IPS-18a (cell line): ENCODE results near the gene COBLL1.

ENCODE experiments used
- H3K27ac ChIP-seq: one replicate; pipeline ENCODE4 v1.5.1; 2013; ENCODE audit warnings: low read length
- H3K27me3 ChIP-seq: one replicate; pipeline ENCODE4 v1.6.1; 2013; ENCODE audit warnings: mild to moderate bottlenecking, low read length; ENCODE audit not compliant: control insufficient read depth, insufficient read depth
- H3K36me3 ChIP-seq: one replicate; pipeline ENCODE4 v1.6.1; 2013; ENCODE audit warnings: low read depth, low read length; ENCODE audit not compliant: control insufficient read depth
- H3K4me1 ChIP-seq: one replicate; pipeline ENCODE4 v1.6.1; 2013; ENCODE audit warnings: low read depth, low read length; ENCODE audit not compliant: control insufficient read depth
- H3K4me3 ChIP-seq: one replicate; pipeline ENCODE4 v1.5.1; 2013; ENCODE audit warnings: low read length
- H3K9ac ChIP-seq: one replicate; pipeline ENCODE4 v1.6.1; 2013; ENCODE audit warnings: mild to moderate bottlenecking, low read length, moderate library complexity
- H3K9me3 ChIP-seq: one replicate; pipeline ENCODE4 v1.6.1; 2013; ENCODE audit warnings: low read depth, low read length; ENCODE audit not compliant: control insufficient read depth

The COBLL1 gene

DNA sequence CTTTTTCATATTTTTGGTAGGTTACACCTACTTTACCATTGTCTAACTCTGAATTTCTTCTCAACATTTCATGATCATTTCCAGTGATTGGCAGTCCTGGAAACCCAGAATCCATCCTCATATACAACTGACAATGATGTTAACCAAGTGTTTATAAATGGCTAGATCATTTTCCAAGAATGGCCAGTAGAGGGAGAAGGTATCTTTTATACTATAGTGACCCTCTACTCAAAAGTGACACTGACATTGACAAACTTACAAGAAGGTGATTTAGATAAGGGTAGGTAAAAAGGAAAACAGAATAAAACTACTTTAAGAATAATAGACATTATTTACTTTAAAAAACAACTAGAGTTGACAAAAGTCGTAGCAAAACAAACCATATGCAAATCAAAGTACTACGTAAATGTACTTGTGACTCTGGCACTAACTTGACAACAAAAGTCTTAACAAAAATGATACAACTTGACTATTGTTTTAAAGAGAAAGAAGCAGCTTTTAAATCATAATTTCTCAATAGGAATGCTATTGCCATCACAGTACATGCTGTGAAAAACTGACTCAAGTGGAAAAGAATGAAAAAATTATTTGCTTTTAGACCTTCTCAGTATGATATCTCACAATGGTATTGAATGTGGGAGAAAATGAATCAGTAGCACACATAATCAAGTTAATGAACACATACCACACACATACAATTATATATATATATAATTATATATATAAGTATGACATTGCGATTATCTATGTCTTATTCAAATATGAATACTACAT, 143.7 kb downstream of the COBLL1 start:
- no peak overlapping the region for H3K4me3 ChIP-seq
- H3K9me3 ChIP-seq, result no peaks in the 10 kb centered on the region
- no peak overlapping the region for H3K27ac ChIP-seq
- no peaks in the 10 kb centered on the region for H3K36me3 ChIP-seq
- no peaks in the 10 kb centered on the region for H3K27me3 ChIP-seq
- H3K9ac ChIP-seq, result no peak overlapping the region
- H3K4me1 ChIP-seq, result no peaks in the 10 kb centered on the region

DNA sequence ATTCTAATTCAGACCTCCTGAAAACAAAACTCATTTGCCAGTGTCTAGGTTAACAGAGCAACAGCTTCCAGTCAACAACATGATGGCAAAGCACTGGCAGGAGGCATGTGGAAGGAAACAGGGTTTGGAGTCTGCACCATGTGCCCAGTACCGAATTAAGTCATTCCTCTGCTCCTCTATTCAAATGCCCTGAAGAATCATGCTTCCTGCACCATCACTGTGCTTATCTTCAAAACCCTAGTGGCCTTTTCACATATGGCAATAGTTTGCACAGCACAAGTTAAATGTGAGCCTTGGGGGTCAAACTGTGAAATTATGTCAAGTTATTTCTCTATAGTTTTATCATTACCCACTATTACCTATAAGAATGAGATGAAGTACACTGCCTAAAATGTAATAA, 145.0 kb downstream of the COBLL1 start:
- H3K4me1 ChIP-seq, result no peaks in the 10 kb centered on the region
- no peaks in the 10 kb centered on the region for H3K36me3 ChIP-seq
- H3K9ac ChIP-seq, result no peak overlapping the region
- H3K27ac ChIP-seq, result no peak overlapping the region
- no peak overlapping the region for H3K4me3 ChIP-seq
- no peaks in the 10 kb centered on the region for H3K27me3 ChIP-seq
- H3K9me3 ChIP-seq, result no peaks in the 10 kb centered on the region

DNA sequence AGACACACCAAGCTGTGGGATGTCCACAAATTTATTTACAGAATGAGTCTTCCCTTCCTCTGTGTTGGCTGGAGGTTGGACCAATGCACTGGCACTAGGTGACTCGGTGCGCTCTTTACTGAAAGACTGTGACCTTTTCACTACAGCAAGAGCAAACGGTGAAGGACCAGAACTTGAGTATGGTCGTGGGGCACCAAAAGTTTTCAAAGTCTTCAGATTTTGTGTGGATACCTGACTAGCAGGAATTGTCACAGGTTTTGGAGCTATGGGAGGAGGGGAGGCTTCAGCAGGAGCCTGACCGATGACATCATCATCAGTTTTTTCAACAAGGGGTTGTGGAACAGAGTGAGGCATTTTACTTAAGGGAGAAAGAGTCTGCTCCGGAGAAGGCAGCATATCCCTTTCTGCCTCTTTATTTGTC, 147.3 kb downstream of the COBLL1 start:
- H3K4me3 ChIP-seq, result no peak overlapping the region
- no peaks in the 10 kb centered on the region for H3K4me1 ChIP-seq
- H3K36me3 ChIP-seq, result no peaks in the 10 kb centered on the region
- H3K9me3 ChIP-seq, result no peaks in the 10 kb centered on the region
- no peak overlapping the region for H3K27ac ChIP-seq
- H3K9ac ChIP-seq, result no peak overlapping the region
- no peaks in the 10 kb centered on the region for H3K27me3 ChIP-seq

DNA sequence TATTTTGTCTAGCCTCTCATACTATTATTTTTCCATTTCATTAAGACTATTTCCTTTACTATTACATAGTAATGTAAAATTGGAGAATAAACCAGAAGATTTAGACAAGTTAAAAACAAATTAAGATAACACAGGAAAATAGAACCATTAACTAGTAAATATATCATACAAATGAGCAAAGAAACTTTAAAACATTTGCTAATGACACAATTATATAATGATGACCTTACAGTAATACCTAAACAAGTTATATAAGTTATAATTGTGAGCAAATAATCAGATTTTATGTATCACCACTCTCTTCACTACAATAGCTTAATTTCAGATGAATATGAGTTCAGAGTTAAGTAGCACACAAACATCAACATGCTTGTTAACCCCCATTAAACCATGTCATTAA, 147.8 kb downstream of the COBLL1 start:
- Histone ChIP-seq H3K4me3 (no peak overlapping the region), H3K4me1 (no peaks in the 10 kb centered on the region), H3K9ac (no peak overlapping the region), H3K36me3 (no peaks in the 10 kb centered on the region), H3K27ac (no peak overlapping the region), H3K27me3 (no peaks in the 10 kb centered on the region), H3K9me3 (no peaks in the 10 kb centered on the region)

DNA sequence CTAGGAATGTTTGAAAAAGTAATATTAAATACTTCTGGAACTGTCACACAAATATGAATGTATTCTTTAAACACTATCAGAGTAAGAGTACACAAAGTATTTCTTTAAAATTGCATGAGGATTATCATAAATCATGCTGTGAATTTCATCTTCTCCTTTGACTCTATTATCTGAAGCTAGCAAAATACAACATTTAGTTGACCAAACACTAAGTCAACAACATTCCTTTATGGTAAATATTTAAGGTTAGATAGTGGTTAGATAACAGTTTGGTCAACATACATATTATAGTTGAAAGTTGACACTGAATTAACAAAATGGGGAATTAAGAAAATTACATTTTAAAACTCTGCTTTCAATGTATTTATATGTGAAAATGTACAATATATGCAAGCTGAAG, 148.2 kb downstream of the COBLL1 start:
- Histone ChIP-seq H3K27ac (no peak overlapping the region), H3K9me3 (no peaks in the 10 kb centered on the region)

DNA sequence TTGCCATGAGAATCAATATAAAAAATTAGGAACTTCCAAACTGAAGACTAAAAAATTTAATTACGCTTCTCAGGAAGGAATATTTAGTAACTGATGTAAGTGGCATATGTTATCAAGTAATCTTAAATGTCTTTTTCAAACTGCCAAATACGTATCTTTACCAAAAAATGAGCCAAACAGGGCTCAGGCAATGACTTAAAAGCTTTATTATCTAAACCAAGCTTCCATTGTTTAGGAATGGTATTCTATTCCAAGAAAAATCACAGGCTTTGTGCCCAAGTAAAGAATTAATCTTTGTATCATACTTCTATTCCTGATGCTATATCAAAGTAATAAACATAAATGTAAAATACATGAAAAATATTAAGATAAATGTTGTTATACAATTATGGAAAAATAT, 148.7 kb downstream of the COBLL1 start:
- H3K36me3 ChIP-seq, result no peaks in the 10 kb centered on the region
- no peak overlapping the region for H3K4me3 ChIP-seq
- no peaks in the 10 kb centered on the region for H3K27me3 ChIP-seq
- no peak overlapping the region for H3K9ac ChIP-seq
- H3K4me1 ChIP-seq, result no peaks in the 10 kb centered on the region
- H3K27ac ChIP-seq, result no peak overlapping the region
- H3K9me3 ChIP-seq, result no peaks in the 10 kb centered on the region

More for the DNA sequence above, 148.2 kb downstream of the COBLL1 start:
- no peaks in the 10 kb centered on the region for H3K4me1 ChIP-seq
- no peaks in the 10 kb centered on the region for H3K36me3 ChIP-seq
- no peak overlapping the region for H3K4me3 ChIP-seq
- H3K9ac ChIP-seq, result no peak overlapping the region
- no peaks in the 10 kb centered on the region for H3K27me3 ChIP-seq

DNA sequence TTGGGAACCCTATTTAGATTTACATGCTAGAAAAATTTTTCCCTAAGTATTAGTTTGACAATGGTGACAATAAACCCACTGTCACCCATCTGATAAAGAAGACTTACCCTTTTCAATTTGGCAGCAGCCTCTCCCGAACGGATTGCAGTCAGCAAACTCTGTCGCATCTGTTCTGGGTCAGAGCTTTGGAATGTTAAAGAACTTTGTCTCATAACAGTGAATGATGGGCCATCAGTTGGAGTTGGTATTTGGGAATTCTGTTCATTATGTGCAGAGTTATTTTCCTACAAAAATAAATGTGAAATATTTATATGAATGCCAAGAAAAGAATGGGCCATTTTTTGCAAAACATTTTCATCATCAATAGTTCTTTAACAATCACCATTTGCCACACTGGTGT, 149.5 kb downstream of the COBLL1 start:
- Histone ChIP-seq H3K4me1 (no peaks in the 10 kb centered on the region), H3K36me3 (no peaks in the 10 kb centered on the region), H3K27ac (no peak overlapping the region), H3K4me3 (no peak overlapping the region), H3K9ac (no peak overlapping the region), H3K27me3 (no peaks in the 10 kb centered on the region), H3K9me3 (no peaks in the 10 kb centered on the region)

DNA sequence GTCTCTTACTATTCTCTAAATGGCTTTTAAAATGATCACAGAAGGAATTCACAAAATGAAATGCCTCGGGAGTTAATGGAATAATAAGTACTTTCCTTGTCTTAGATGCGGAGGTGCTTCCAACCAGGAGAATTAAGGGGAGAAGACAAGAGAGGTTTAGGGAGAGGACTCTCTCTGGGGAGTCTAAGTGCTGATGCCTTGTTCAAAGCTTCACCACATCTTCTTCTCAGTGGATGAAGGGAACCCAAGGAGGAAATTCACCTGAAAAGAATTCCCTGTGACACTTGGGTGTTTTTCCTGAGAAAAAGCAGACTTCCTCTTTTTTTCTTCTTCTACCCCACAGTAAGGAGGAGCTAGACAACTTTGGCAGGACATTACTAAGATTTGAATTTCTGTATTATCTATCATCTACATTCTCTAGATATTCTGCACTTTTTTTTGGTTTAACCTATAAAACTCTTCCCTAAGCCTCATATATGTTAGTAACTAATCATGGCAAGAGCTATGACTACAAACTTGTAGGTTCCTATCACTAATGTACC, 150.2 kb downstream of the COBLL1 start:
- Histone ChIP-seq H3K4me1 (no peaks in the 10 kb centered on the region), H3K9ac (no peak overlapping the region), H3K36me3 (no peaks in the 10 kb centered on the region), H3K27ac (no peak overlapping the region), H3K27me3 (no peaks in the 10 kb centered on the region), H3K9me3 (no peaks in the 10 kb centered on the region), H3K4me3 (no peak overlapping the region)

DNA sequence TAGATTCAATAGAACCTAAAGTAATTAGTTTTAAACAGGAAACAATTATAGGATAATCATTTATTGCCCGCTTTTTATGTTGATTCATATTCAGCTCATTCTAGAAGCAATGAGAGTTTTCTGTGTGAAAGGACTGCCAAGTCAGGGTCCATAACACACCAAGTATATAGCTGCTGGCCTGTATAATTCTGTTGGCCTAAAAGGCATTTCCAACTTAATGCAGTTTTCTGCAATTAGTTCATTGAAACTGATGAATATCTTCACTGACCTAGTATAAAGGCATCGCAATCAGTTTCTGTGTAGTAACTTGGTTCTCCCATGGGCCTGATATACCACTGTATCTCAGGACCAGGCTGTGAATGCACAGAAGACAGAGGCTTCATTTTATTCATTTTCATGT, 151.3 kb downstream of the COBLL1 start:
- Histone ChIP-seq H3K27me3 (no peaks in the 10 kb centered on the region), H3K27ac (no peak overlapping the region), H3K9me3 (no peaks in the 10 kb centered on the region), H3K9ac (no peak overlapping the region), H3K36me3 (no peaks in the 10 kb centered on the region), H3K4me3 (no peak overlapping the region), H3K4me1 (no peaks in the 10 kb centered on the region)

DNA sequence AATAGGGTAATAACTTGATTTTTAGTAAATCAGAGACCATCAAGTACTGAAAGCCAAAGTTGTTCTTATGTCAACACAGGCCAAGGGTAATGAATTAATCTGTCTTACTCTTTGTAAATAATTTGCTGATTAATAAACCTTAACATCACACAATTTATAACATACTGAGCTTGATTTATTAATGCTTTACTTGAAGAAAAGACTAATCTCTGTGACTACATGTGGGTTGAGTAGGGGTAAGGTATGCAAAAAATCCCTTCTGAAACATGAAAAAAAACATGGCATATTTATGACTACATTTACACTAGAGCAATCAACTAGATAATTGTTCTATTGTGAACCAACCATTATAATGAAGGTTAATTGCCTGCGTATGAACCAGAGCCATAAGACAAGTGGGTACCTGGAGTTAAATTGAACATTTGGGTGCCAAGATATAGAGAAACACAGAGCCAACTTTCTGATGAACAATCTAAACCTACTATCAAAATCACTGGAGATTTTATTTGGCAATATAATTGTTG, 152.7 kb downstream of the COBLL1 start:
- H3K27me3 ChIP-seq, result no peaks in the 10 kb centered on the region
- no peak overlapping the region for H3K9ac ChIP-seq
- no peaks in the 10 kb centered on the region for H3K9me3 ChIP-seq
- no peak overlapping the region for H3K4me3 ChIP-seq
- H3K27ac ChIP-seq, result no peak overlapping the region
- no peaks in the 10 kb centered on the region for H3K4me1 ChIP-seq
- no peaks in the 10 kb centered on the region for H3K36me3 ChIP-seq

DNA sequence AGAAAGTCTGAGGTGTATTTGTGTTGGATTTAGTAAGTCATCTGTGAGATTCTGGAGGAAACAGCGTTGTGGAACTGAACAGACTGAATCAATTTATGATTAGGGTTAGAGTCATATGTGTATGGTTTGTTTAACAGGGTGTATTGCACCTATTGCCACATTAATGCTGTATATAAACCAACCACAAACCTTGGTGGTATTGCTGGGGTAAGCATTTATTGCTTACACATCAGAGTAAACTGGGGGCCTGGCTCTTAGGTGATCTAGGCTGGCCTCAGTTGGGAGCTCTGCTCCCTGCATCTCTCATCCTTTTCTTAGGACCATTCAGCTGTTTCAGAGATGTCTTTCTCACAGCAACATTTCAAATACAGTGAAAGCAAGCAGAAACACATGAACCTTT, 160.6 kb downstream of the COBLL1 start:
- no peaks in the 10 kb centered on the region for H3K4me1 ChIP-seq
- H3K9me3 ChIP-seq, result no peaks in the 10 kb centered on the region

DNA sequence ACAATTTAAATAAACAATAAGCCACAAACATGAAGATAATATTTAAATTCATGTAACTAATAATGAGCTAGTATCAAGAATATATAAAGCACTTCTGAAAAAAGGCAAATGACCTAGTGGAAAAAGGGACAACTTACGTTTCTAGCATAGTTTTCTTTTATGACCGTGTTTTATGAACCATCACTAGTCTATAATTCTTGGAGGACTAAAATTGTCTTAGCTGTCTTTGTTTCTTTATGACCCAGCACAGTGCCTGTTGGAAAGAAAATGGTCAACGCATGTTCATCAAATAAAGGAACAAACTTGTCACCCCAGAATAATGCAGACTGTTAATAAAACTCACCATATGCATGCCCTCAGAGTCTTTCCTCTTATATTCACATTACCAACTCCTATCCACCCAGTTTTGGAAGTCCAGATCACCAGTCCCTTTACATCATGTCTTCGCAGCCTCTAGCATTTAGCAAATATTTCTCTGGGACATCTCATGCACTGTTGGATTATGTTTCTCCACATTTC, 162.9 kb downstream of the COBLL1 start:
- H3K4me3 ChIP-seq, result no peak overlapping the region

More for the DNA sequence above, 160.6 kb downstream of the COBLL1 start:
- H3K27me3 ChIP-seq, result no peaks in the 10 kb centered on the region
- no peak overlapping the region for H3K9ac ChIP-seq
- no peak overlapping the region for H3K27ac ChIP-seq
- no peak overlapping the region for H3K4me3 ChIP-seq
- H3K36me3 ChIP-seq, result no peaks in the 10 kb centered on the region

More for the DNA sequence above, 162.9 kb downstream of the COBLL1 start:
- no peaks in the 10 kb centered on the region for H3K36me3 ChIP-seq
- H3K27ac ChIP-seq, result no peak overlapping the region
- no peaks in the 10 kb centered on the region for H3K27me3 ChIP-seq
- H3K9me3 ChIP-seq, result no peaks in the 10 kb centered on the region
- H3K9ac ChIP-seq, result no peak overlapping the region
- H3K4me1 ChIP-seq, result no peaks in the 10 kb centered on the region
